Omental fat pad (tissue), 4 donors: ENCODE data around the gene DYRK1A. TPM values are rescaled to one million over a fixed set of nuclear protein-coding genes. Genes with fewer than 3 reads are reported as not detected.

Experiments
- ATAC-seq: fragments of 150-250 bp; one replicate; pipeline ENCODE4 v1.9.1; 2016; ENCODE audit warnings: mild to moderate bottlenecking, moderate library complexity; ENCODE audit not compliant: low FRiP score
- DNase-seq: peaks from one replicate; pipeline ENCODE4 v3.0.0-alpha.2; 2019; ENCODE audit warnings: low spot score
- total RNA-seq, 4 donors: library from RNA; depleted of rRNA; stranded (reverse); fragments of >200 nt; gene quantifications; one replicate each; pipeline ENCODE4 v1.1.0, GENCODE V29; 2016
- TF ChIP-seq, protein P1 (sequence below), 3 donors: fragments of 450-650 bp; IDR thresholded peaks; one replicate each; pipeline ENCODE4 v1.5.1; 2016 to 2017; ENCODE audit warnings: antibody characterized with exemption in 3 of 3, mild to moderate bottlenecking in 3 of 3, moderate library complexity in 2 of 3

DYRK1A gene
- total RNA-seq, 4 donors from 2014 or later: 50.7 to 82.3 (median 72.3) TPM

DNA sequence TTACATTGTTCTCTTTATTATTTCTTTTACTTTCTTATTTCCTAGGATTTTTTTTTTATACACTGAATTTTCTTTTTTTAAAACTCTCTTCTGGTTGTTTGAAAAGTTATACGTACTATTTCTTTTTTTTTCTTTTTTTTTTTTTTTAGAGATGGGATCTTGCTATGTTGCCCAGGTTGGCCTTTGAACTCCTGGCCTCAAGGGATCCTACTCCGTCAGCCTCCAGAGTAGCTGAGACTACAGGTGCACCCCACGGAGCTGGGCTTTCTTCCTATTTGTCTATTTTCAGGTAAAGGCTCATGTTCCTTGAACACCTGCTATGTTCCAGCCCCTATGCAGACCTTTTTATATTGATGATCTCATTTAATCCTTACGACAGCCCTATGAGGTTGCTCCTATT lies 29.4 kb upstream of the DYRK1A start:
- ATAC-seq (no peak), DNase-seq (no peak)
- TF ChIP-seq, protein P1, sequence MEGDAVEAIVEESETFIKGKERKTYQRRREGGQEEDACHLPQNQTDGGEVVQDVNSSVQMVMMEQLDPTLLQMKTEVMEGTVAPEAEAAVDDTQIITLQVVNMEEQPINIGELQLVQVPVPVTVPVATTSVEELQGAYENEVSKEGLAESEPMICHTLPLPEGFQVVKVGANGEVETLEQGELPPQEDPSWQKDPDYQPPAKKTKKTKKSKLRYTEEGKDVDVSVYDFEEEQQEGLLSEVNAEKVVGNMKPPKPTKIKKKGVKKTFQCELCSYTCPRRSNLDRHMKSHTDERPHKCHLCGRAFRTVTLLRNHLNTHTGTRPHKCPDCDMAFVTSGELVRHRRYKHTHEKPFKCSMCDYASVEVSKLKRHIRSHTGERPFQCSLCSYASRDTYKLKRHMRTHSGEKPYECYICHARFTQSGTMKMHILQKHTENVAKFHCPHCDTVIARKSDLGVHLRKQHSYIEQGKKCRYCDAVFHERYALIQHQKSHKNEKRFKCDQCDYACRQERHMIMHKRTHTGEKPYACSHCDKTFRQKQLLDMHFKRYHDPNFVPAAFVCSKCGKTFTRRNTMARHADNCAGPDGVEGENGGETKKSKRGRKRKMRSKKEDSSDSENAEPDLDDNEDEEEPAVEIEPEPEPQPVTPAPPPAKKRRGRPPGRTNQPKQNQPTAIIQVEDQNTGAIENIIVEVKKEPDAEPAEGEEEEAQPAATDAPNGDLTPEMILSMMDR (IDR thresholded peaks at IDR 0.05): no peak

DNA sequence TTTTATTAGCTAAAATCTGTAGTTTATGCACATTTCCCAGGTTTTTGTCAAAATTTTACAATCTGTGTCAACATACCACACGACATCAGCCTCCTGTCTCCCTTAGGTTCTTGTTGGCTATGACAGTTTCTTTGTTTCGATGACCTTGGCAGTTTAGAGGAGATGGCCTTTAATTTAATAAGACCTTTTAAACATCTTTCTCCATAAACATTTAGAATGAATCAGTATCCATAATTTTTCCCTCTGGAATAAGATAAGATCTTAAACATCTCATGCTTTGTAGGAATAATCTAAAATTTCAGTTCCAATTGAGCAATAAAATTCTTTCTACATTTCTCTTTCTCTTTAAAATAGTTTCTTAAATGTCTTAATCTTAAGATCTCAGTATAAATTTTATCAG lies 28.7 kb upstream of the DYRK1A start:
- TF ChIP-seq, protein P1 (IDR thresholded peaks at IDR 0.05): no peak
- DNase-seq (no peak), ATAC-seq (no peak)

DNA sequence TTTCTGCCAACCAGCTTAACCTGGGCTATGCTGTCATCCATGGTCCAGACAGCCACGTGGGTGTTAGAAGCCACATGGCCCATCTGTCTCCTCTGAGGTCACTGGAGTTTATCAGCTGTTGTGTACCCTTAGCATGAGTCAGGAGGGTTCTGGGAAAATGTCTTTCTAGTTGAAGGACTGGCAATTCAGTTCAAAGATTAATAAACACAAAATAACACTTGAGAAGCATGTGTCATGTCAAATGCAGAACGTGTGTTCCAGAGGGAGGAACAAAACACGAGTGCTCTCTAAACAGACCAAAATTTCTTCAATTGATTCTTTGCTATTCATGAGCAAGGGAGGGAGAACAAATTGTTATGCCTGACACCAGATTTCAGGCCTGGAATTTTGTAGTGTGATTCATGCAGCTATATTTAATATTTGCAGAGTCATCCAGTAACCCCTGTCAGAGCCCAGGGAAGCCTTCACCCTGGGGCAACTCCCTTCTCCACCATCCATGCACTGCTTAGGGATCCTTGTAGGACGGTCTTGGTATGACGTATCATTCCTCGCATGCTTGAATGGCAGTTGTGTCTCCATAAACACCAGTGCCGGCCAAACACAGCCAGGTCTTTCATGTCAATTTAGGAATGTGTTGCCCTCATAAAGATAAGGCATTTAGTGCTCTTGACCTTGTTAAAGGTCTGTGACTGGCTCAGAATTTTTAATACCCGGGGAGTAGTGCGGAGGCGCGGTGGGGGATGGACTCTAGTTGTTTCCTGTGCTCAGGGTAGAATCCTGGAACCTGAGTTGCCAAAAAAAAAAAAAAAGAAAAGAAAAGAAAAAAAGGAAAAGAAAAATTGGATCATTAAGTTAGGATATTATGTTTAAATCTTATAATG lies 27.7 kb upstream of the DYRK1A start:
- ATAC-seq: peak; percentile 100
- TF ChIP-seq, protein P1 (IDR thresholded peaks at IDR 0.05): no peak

DNA sequence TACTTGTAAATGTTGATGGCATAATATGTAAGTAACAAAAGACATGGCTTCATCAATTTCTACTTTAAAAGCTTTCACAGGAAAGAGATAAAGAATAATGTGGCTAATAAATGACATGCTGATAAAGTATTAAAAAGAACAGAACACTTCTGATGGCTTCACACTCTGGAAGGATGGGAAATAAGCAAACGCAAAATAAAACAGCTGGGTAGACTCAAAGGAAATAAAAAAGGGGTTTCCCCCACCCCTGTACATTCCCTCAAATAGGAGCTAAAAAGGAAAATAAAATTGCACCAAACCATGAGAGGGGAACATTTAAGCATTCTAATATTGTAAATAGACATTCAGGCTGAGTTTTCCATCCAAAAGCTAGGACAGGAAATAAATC lies 27.0 kb upstream of the DYRK1A start:
- TF ChIP-seq, protein P1 (IDR thresholded peaks at IDR 0.05): no peak
- DNase-seq (no peak), ATAC-seq (no peak)

More for the DNA sequence above, 27.7 kb upstream of the DYRK1A start:
- DNase-seq: no peak

DNA sequence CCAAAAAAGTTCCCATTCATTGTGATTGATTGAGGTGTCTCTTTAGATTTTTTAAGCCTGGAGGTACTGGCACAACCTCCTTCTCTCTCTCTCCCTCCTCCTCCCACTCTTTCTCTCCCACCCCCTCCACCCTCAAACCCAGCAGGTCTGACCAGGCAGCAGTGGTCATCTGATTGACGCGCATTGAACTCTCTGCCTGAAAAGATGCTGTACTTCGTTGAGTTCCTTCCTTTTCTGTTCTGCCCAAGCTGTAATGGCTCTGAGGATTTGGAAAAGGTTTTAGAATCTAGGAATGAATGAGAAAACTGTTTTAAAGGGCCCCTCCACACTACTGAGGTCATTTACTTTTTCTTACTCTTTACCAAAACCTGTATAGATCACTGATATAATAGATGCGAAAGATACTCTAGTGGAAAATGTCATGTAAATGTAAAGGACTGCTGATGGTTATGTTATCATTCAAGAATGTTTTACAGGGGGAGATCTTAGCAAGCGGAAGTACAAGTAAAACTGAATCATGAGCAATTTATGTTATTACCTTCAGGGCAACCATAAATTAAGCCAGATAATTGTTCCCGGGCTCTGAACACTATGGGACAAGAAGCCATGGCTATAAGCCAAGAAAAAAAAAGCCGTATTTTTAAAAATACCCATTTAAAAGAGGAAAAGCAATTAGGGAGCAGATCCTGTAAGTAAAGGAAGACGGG lies 25.2 kb upstream of the DYRK1A start:
- ATAC-seq: no peak

DNA sequence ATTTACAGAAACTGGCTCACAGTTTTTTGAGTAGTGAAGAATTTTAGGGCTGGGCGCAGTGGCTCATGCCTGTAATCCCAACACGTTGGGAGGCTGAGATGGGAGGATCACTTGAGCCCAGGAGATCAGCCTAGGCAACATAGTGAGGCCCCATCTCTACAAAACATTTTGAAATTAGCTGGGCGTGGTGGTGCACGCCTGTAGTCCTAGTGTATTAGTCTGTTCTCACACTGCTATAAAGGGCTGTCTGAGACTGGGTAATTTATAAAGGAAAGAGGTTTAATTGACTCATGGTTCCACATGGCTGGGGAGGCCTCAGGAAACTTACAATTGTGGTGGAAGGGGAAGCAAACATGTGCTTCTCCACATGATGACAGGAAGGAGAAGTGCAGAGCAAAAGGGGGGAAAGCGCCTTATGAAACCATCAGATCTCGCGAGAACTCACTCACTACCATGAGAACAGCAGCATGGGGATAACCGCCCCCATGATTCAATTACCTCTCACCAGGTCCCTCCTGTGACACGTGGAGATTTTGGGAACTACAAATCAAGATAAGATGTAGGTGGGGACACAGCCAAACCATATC lies 24.4 kb upstream of the DYRK1A start:
- ATAC-seq (no peak), DNase-seq (no peak)
- TF ChIP-seq, protein P1 (IDR thresholded peaks at IDR 0.05): no peak

More for the DNA sequence above, 25.2 kb upstream of the DYRK1A start:
- DNase-seq: no peak
- TF ChIP-seq, protein P1 (IDR thresholded peaks at IDR 0.05): no peak
